Mesothelial cell of epicardium (in vitro differentiated cells): ENCODE measurements around the gene ZNF500. TPM values are rescaled to one million over a fixed set of nuclear protein-coding genes. Genes with fewer than 3 reads are reported as not detected.
"Not testable (repeated sequence)": the region's sequence is repeated elsewhere in the genome, so short reads cannot be mapped to it uniquely, and the experiment has no call there.

Experiments used
- DNase-seq, 2 experiments: peaks; one replicate each; pipeline ENCODE4 v3.0.0; 2021; ENCODE audit warnings: low spot score in 2 of 2; ENCODE audit not compliant: unreplicated experiment in 2 of 2
- H3K27ac Mint-ChIP-seq: 2 replicates; pipeline ENCODE4 v1.8.0; 2021; ENCODE audit warnings: mixed read lengths
- H3K27me3 Mint-ChIP-seq: 2 replicates; pipeline ENCODE4 v1.8.0; 2021; ENCODE audit warnings: low read depth, mixed read lengths
- H3K36me3 Mint-ChIP-seq: 2 replicates; pipeline ENCODE4 v1.8.0; 2021; ENCODE audit warnings: mixed read lengths
- H3K4me1 Mint-ChIP-seq: 2 replicates; pipeline ENCODE4 v1.8.0; 2021; ENCODE audit warnings: mixed read lengths
- H3K4me3 Mint-ChIP-seq: 2 replicates; pipeline ENCODE4 v1.8.0; 2021; ENCODE audit warnings: mild to moderate bottlenecking, moderate library complexity, mixed read lengths
- H3K9me3 Mint-ChIP-seq: 2 replicates; pipeline ENCODE4 v1.8.0; 2021; ENCODE audit warnings: mixed read lengths
- total RNA-seq: library from RNA; stranded (reverse); gene quantifications from 3 replicates; pipeline ENCODE4 v1.2.1, GENCODE V29; 2021
- TF ChIP-seq, protein P1 (sequence below): fragments of 200-600 bp; sonication (generic); IDR thresholded peaks from one replicate; pipeline ENCODE4 v1.5.0; 2021; ENCODE audit warnings: antibody characterized with exemption; ENCODE audit not compliant: unreplicated experiment

The ZNF500 gene
- total RNA-seq, 1 donor from 2014 or later: 29.8 TPM

DNA sequence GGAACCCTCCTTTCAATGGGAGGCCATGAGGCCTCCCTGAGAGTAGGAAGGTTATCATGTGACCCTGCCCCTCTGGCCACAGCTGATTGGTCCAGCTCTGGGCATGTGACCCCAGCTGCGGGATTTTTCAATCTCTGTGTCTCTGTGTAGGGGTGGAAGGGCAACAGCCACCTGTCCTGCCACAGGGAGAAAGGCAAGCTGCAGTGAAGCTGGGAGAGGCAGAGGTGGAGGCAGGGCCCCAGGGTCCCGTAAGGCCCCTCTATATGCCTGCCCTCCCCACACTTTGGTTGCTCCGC, 21.7 kb downstream of the ZNF500 start:
- H3K4me3 Mint-ChIP-seq: no peak overlapping the region

DNA sequence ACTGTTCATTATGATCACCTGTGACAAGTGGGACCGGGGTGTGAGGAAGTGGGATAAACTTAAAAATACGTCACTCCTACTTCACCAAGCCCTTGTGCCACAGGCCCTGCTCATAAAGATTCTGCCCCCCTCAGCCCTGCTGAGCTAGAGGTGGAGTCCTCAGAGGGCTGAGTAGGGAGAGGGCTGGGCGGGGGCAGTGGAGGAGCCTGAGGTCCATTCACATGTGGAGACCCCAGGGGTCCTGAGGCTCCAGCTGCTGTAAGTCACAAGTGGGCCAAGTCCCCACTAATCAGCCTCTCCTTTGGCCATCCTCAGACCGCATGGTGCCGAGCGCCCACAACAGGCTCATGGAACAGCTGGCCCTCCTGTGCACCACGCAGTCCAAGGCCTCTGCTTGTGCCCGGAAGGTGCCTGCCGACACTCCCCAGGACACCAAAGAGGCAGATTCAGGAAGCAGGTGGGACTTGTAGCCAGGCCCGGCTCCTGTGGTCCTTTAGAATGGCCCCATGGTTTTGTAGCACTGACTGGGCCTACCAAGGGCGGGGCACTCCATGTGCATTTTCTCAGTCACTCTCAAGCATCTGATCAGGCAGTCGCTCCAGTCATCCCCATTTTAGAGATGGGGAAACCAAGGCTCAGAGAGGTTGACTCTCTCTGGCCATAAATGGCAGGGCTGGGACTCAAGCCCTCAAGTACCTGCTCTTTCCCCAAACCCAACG, 22.2 kb downstream of the ZNF500 start:
- Mint-ChIP-seq H3K4me3 (no peak overlapping the region), H3K36me3 (no peaks in the 10 kb centered on the region), H3K4me1 (no peaks in the 10 kb centered on the region), H3K27ac (no peak overlapping the region), H3K9me3 (no peaks in the 10 kb centered on the region), H3K27me3 (peaks cover 2% of the 10 kb centered on the region)
- DNase-seq: no peak
- TF ChIP-seq, protein P1, sequence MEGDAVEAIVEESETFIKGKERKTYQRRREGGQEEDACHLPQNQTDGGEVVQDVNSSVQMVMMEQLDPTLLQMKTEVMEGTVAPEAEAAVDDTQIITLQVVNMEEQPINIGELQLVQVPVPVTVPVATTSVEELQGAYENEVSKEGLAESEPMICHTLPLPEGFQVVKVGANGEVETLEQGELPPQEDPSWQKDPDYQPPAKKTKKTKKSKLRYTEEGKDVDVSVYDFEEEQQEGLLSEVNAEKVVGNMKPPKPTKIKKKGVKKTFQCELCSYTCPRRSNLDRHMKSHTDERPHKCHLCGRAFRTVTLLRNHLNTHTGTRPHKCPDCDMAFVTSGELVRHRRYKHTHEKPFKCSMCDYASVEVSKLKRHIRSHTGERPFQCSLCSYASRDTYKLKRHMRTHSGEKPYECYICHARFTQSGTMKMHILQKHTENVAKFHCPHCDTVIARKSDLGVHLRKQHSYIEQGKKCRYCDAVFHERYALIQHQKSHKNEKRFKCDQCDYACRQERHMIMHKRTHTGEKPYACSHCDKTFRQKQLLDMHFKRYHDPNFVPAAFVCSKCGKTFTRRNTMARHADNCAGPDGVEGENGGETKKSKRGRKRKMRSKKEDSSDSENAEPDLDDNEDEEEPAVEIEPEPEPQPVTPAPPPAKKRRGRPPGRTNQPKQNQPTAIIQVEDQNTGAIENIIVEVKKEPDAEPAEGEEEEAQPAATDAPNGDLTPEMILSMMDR: no peak

More for the DNA sequence above, 21.7 kb downstream of the ZNF500 start:
- Mint-ChIP-seq H3K36me3 (no peaks in the 10 kb centered on the region), H3K27ac (no peak overlapping the region), H3K9me3 (no peaks in the 10 kb centered on the region), H3K27me3 (peaks cover 2% of the 10 kb centered on the region), H3K4me1 (no peaks in the 10 kb centered on the region)
- DNase-seq: no peak
- TF ChIP-seq, protein P1: no peak

DNA sequence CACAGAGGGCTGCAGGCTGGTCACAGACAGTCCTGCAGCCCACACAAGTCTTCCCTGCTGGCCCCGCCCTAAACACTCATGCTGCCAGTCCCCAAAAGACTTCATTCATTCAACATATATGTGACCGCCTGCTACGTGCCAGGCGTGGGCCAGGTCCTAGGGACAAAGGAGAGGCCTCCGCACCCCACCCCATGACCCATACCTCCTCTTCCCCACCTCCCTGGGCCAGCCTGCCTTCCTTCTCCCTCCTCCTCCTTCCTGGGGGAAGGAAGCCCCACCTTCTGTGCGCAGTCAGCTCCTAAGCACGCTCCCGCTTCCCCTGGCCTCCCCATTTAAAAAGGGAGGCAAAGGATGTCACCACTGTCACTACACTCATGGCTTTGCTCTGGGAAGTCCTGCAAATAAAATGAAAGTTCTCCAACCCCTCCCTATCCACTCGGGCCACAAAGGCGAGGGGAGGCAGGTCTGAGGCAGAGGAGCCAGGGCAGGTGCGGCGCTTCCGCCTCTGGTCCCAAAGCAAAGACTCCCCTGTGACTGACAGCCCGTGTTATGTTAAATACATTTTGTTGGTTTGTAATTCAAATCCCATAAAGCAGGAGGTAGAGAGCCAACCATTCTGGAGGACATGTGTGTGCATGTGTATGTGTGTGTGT, 23.6 kb downstream of the ZNF500 start:
- H3K4me3 Mint-ChIP-seq: no peak overlapping the region
- TF ChIP-seq, protein P1: no peak
- H3K36me3 Mint-ChIP-seq: no peaks in the 10 kb centered on the region
- DNase-seq: no peak
- no peaks in the 10 kb centered on the region for H3K4me1 Mint-ChIP-seq
- H3K27me3 Mint-ChIP-seq: peaks cover 2% of the 10 kb centered on the region
- H3K9me3 Mint-ChIP-seq: no peaks in the 10 kb centered on the region
- H3K27ac Mint-ChIP-seq: no peak overlapping the region

DNA sequence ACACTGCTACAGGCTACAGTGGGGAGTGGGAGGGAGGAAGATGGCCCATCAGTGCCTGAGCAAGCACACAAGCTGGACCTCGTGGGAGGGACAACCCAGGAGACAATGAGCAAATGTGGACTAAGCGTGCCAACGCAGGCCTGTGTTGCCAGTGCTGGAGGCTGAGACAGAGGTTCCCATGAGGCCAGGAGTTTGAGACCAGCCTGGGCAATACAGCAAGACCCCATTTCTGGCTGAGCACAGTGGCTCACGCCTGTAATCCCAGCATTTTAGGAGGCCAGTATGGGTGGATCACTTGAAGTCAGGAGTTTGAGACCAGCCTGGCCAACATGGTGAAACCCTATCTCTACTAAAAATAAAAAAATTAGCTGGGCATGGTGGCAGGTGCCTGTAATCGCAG, 28.6 kb downstream of the ZNF500 start:
- H3K4me3 Mint-ChIP-seq, H3K9me3 Mint-ChIP-seq, H3K27ac Mint-ChIP-seq, DNase-seq, H3K36me3 Mint-ChIP-seq, H3K4me1 Mint-ChIP-seq, H3K27me3 Mint-ChIP-seq: not testable (repeated sequence)

DNA sequence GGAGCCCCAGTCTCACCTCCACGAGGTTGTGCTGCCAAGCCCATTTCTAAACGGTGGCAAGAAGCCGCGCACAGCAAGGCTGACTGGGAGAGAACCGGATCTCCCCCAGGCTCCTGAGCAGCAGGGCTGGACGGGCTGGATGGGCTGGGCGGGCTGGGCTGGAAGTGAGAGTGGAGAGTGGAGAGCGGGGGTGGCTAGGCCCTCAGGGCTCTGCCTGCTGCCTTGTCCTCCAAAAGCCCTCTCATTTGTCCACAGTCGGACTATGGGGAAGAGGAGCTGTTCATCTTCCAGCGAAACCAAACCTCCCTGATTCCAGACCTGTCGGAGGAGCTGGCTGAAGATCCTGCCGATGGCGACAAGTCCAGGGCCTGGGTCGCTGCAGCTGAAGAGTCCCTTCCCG, 29.4 kb downstream of the ZNF500 start:
- Mint-ChIP-seq H3K27me3 (no peaks in the 10 kb centered on the region), H3K4me1 (peaks cover 13% of the 10 kb centered on the region), H3K27ac (no peak overlapping the region), H3K9me3 (no peaks in the 10 kb centered on the region), H3K4me3 (no peak overlapping the region), H3K36me3 (no peaks in the 10 kb centered on the region)
- DNase-seq: no peak
- TF ChIP-seq, protein P1: no peak

DNA sequence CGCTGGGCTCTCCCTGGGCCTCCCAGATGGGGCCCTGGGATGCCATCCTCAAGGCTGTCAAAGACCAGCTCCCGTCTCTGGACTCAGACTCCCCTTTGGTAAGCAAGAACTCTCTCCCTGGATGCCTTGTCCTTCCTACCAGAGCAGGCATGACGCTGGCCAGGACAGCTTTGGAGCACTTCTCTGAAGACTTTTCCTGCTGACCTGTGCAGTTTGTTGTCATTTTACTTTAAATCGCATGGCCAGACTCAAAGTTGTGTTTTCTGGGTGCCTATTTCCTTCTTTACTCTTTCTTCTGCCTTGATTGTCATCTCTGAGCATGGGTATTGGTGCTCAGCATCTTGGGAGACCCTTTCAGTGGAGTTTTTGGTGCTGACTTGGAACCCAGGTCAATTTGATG, 30.4 kb downstream of the ZNF500 start:
- TF ChIP-seq, protein P1: no peak
- Mint-ChIP-seq H3K4me3 (peak overlapping the region; percentile 20), H3K9me3 (no peaks in the 10 kb centered on the region), H3K27me3 (no peaks in the 10 kb centered on the region), H3K27ac (no peak overlapping the region), H3K36me3 (no peaks in the 10 kb centered on the region), H3K4me1 (peaks cover 13% of the 10 kb centered on the region)
- DNase-seq: no peak
